AG09309 (cell line): Measurements from ENCODE around the gene DENND4B.
A peak's percentile ranks its signal among the peaks of the same experiment; 100 is the strongest.
"Not testable (repeated sequence)": the region's sequence is repeated elsewhere in the genome, so short reads cannot be mapped to it uniquely, and the experiment has no call there.

Experiments used
- DNase-seq: peaks from one replicate; pipeline ENCODE4 v3.0.0-alpha.2; 2010; ENCODE audit warnings: low read depth
- H3K4me3 ChIP-seq: 2 replicates; pipeline ENCODE4 v1.5.1; 2011; ENCODE audit warnings: mild to moderate bottlenecking, low read depth, low read length, moderate library complexity; ENCODE audit not compliant: control insufficient read depth
- CTCF ChIP-seq: IDR thresholded peaks from 2 replicates; pipeline ENCODE4 v1.5.1; 2011; ENCODE audit warnings: mild to moderate bottlenecking, low read depth, low read length, inconsistent platforms; ENCODE audit not compliant: insufficient read depth, control insufficient read depth; ENCODE audit errors: missing control alignments

DENND4B gene

DNA sequence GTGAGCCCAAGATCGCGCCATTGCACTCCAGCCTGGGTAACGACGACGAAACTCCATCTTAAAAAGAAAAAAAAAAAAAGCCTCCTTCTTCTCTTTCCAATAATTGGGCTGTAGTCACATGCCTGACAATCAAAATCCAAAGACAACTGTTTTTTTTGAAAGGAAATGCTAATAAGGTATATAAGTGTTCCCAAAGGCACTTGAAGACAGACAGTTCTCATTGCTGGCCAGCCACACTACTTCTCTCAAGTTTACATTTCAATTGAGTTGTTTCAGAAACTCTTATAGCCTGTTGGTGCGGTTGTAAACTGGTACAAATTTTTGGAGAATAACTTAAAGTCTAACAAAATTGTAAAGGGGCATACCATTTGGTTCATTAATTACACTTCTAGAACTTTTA lies 47.0 kb downstream of the DENND4B start:
- no peak for DNase-seq
- no peak for TF ChIP-seq CTCF
- no peak overlapping the region for H3K4me3 ChIP-seq

DNA sequence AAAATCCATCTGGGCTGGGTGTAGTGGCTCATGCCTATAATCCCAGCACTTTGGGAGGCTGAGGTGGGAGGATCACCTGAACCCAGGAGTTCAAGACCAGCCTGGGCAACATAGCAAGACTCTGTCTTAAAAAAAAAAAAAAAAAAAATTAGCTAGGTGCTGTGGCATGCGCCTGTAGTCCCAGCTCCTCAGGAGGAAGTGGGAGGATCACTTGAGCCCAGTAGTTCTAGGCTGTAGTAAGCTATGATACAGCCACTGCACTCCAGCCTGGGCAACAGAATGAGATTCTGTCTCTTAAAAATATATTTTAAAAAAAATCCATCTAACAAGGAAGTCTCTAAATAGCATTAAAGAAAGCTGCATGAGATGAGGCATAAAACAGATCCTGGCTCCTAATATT lies 50.7 kb downstream of the DENND4B start:
- H3K4me3 ChIP-seq, DNase-seq: not testable (repeated sequence)

DNA sequence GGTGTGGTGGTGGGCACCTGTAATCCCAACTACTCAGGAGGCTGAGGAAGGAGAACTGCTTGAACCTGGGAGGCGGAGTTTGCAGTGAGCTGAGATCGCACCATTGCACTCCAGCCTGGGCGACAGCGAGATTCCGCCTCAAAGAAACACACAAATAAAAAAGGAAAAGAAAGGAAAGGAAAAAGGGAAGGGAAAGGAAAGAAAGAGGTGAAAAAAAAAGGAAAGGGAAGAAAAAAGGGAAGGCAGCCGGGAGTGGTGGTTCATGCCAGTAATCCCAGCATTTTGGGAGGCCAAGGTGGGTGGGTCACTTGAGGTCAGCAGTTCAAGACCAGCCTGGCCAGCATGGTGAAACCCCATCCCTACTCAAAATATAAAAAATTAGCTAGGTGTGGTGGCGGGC lies 55.5 kb downstream of the DENND4B start:
- DNase-seq, H3K4me3 ChIP-seq: not testable (repeated sequence)

GRCh38 chr1:153888533-153888932 lies 58.0 kb downstream of the DENND4B start:
- no peak for TF ChIP-seq CTCF
- no peak overlapping the region for H3K4me3 ChIP-seq
- no peak for DNase-seq

GRCh38 chr1:153886127-153886526 lies 60.4 kb downstream of the DENND4B start:
- H3K4me3 ChIP-seq: no peak overlapping the region
- no peak for TF ChIP-seq CTCF
- no peak for DNase-seq

GRCh38 chr1:153883223-153883622 lies 63.3 kb downstream of the DENND4B start:
- no peak for DNase-seq
- no peak overlapping the region for H3K4me3 ChIP-seq
- TF ChIP-seq CTCF: no peak

GRCh38 chr1:153882296-153882912 lies 64.1 kb downstream of the DENND4B start:
- H3K4me3 ChIP-seq: no peak overlapping the region
- DNase-seq: no peak
- TF ChIP-seq CTCF: no peak

- peak overlapping the region; percentile 18 for H3K4me3 ChIP-seq
- no peak for DNase-seq
These were observed 64.8 kb downstream of the DENND4B start for GRCh38 chr1:153881751-153882150.

More at GRCh38 chr1:153881751-153882150, 64.8 kb downstream of the DENND4B start:
- no peak for TF ChIP-seq CTCF
